Measurements from ENCODE around the gene TEKT3. TPM values are rescaled to one million over a fixed set of nuclear protein-coding genes. Genes with fewer than 3 reads are reported as not detected.

Gene TEKT3
- total RNA-seq, 1 donor from 2014 or later = 2.8 TPM

GRCh38 chr17:15270628-15271381 is 70.6 kb downstream of the TEKT3 start:
- Mint-ChIP-seq H3K4me1 (ENCODE audit: low read depth) (peaks cover 7% of the 10 kb centered on the region), H3K27ac (no peak overlapping the region), H3K36me3 (ENCODE audit: insufficient read depth) (no peaks in the 10 kb centered on the region), H3K9me3 (ENCODE audit: low read depth) (peaks cover 7% of the 10 kb centered on the region), H3K27me3 (peaks cover 49% of the 10 kb centered on the region), H3K4me3 (ENCODE audit: low read depth) (no peak overlapping the region)
- DNase-seq (ENCODE audit: low spot score, unreplicated experiment) = no peak
- TF ChIP-seq CTCF (IDR thresholded peaks at IDR 0.05; ENCODE audit: unreplicated experiment) = no peak

- Mint-ChIP-seq H3K27me3 (peaks cover 59% of the 10 kb centered on the region), H3K9me3 (ENCODE audit: low read depth) (peaks cover 6% of the 10 kb centered on the region), H3K27ac (no peak overlapping the region), H3K4me3 (ENCODE audit: low read depth) (no peak overlapping the region), H3K4me1 (ENCODE audit: low read depth) (peaks cover 7% of the 10 kb centered on the region), H3K36me3 (ENCODE audit: insufficient read depth) (no peaks in the 10 kb centered on the region)
- DNase-seq (ENCODE audit: low spot score, unreplicated experiment) = no peak
- no peak for TF ChIP-seq CTCF (IDR thresholded peaks at IDR 0.05; ENCODE audit: unreplicated experiment)
These were observed 71.7 kb downstream of the TEKT3 start for GRCh38 chr17:15269780-15270089.

- no peak for DNase-seq (ENCODE audit: low spot score, unreplicated experiment)
- no peak for TF ChIP-seq CTCF (IDR thresholded peaks at IDR 0.05; ENCODE audit: unreplicated experiment)
- H3K27ac Mint-ChIP-seq = no peak overlapping the region
- H3K4me3 Mint-ChIP-seq (ENCODE audit: low read depth) = no peak overlapping the region
- H3K27me3 Mint-ChIP-seq = peaks cover 64% of the 10 kb centered on the region
- H3K4me1 Mint-ChIP-seq (ENCODE audit: low read depth) = peaks cover 7% of the 10 kb centered on the region
- peaks cover 3% of the 10 kb centered on the region for H3K9me3 Mint-ChIP-seq (ENCODE audit: low read depth)
- H3K36me3 Mint-ChIP-seq (ENCODE audit: insufficient read depth) = no peaks in the 10 kb centered on the region
These were observed 72.2 kb downstream of the TEKT3 start for GRCh38 chr17:15269087-15269779.

GRCh38 chr17:15268461-15268860 is 72.9 kb downstream of the TEKT3 start:
- peaks cover 7% of the 10 kb centered on the region for H3K4me1 Mint-ChIP-seq (ENCODE audit: low read depth)
- H3K27ac Mint-ChIP-seq = no peak overlapping the region
- H3K27me3 Mint-ChIP-seq = peaks cover 72% of the 10 kb centered on the region
- H3K4me3 Mint-ChIP-seq (ENCODE audit: low read depth) = no peak overlapping the region
- no peak for DNase-seq (ENCODE audit: low spot score, unreplicated experiment)
- H3K9me3 Mint-ChIP-seq (ENCODE audit: low read depth) = no peaks in the 10 kb centered on the region
- no peaks in the 10 kb centered on the region for H3K36me3 Mint-ChIP-seq (ENCODE audit: insufficient read depth)
- TF ChIP-seq CTCF (IDR thresholded peaks at IDR 0.05; ENCODE audit: unreplicated experiment) = no peak

- no peak for DNase-seq (ENCODE audit: low spot score, unreplicated experiment)
- Mint-ChIP-seq H3K9me3 (ENCODE audit: low read depth) (no peaks in the 10 kb centered on the region), H3K4me3 (ENCODE audit: low read depth) (no peak overlapping the region), H3K36me3 (ENCODE audit: insufficient read depth) (no peaks in the 10 kb centered on the region), H3K27me3 (peaks cover 77% of the 10 kb centered on the region), H3K4me1 (ENCODE audit: low read depth) (peaks cover 9% of the 10 kb centered on the region), H3K27ac (no peak overlapping the region)
- no peak for TF ChIP-seq CTCF (IDR thresholded peaks at IDR 0.05; ENCODE audit: unreplicated experiment)
These were observed 73.4 kb downstream of the TEKT3 start for GRCh38 chr17:15267996-15268395.
